Right lobe of liver (tissue), 6 donors: Measurements from ENCODE around the gene NT5C1A. TPM values are rescaled to one million over a fixed set of nuclear protein-coding genes. Genes with fewer than 3 reads are reported as not detected.
A peak's percentile ranks its signal among the peaks of the same experiment; 100 is the strongest.

Source experiments
- ATAC-seq, 4 donors: fragments of 200-7000 bp; cut with Tn5 transposase; one replicate each; pipeline ENCODE4 v1.9.1; 2020; ENCODE audit warnings: mild to moderate bottlenecking in 4 of 4, moderate library complexity in 4 of 4
- DNase-seq, 3 donors: peaks; one replicate each; pipeline ENCODE4 v3.0.0-alpha.2; 2020
- H3K27ac ChIP-seq, 3 donors: fragments of 200-600 bp; one replicate each; pipeline ENCODE4 v1.8.0; 2022
- H3K27me3 ChIP-seq, 2 donors: fragments of 200-600 bp; one replicate each; pipeline ENCODE4 v1.8.0; 2022
- H3K36me3 ChIP-seq, 4 donors: fragments of 200-600 bp; sonication (generic) in 1 of 4; one replicate each; pipeline versions ENCODE4 v1.5.1 to v1.8.0; 2017 to 2022; ENCODE audit warnings: control low read depth in 1 of 4
- H3K4me1 ChIP-seq, 4 donors: fragments of 200-600 bp; sonication (generic) in 1 of 4; one replicate each; pipeline versions ENCODE4 v1.5.1 to v1.8.0; 2017 to 2022; ENCODE audit warnings: control low read depth in 1 of 4
- H3K4me3 ChIP-seq, 3 donors: fragments of 200-600 bp; one replicate each; pipeline ENCODE4 v1.8.0; 2022
- H3K9me3 ChIP-seq, 4 donors: fragments of 200-600 bp; sonication (generic) in 1 of 4; one replicate each; pipeline versions ENCODE4 v1.5.1 to v1.8.0; 2017 to 2022; ENCODE audit warnings: control low read depth in 1 of 4
- POLR2A ChIP-seq: fragments of 450-650 bp; IDR thresholded peaks from one replicate; pipeline ENCODE4 v1.6.1; 2017; ENCODE audit warnings: antibody characterized with exemption, mild to moderate bottlenecking
- WGBS: methylation state at CpG from one replicate; pipeline ENCODE4 v1.1.6; 2018; ENCODE audit warnings: low coverage, low lambda C conversion rate; ENCODE audit not compliant: insufficient coverage; ENCODE audit errors: missing lambda C conversion rate; 5-methylcytosine and 5-hydroxymethylcytosine counted together
- intact Hi-C, 2 donors: fragments of 100-400 bp; cut with DNase I; formaldehyde crosslinking; loops; one replicate each; pipeline versions ENCODE4 v1.11.2 to v1.14.1; 2022
- total RNA-seq, 6 experiments: library from RNA; depleted of rRNA in 2 of 6; stranded (reverse); fragments of >200 nt in 2 of 6; fragmentation: NEBNext Ultra II Directional in 3 of 6; extraction: Animal tissue kit (Norgen Biotek cat#: 25700) in 3 of 6; gene quantifications; one replicate each; pipeline versions ENCODE4 v1.1.0 to v1.2.4, GENCODE V29; 2016 to 2023
- TF ChIP-seq, protein P1 (sequence below), 4 donors: fragments of 200-600 bp in 3 of 4; fragments of 450-650 bp in 1 of 4; IDR thresholded peaks; one replicate each; pipeline versions ENCODE4 v1.5.1 to v1.8.0; 2016 to 2022; ENCODE audit warnings: antibody characterized with exemption in 4 of 4, mild to moderate bottlenecking in 2 of 4
- donor health status: DM: no; HTN: yes; CAD: no.
- donor health status: DM: no; HTN: no; CAD: no.
- donor health status: DM: no; HTN: no; CAD: no.
- donor health status: DM: no; HTN: yes; CAD: no.
- donor health status: DM: no; HTN: yes; CAD: no.

The NT5C1A gene
- total RNA-seq, 6 experiments from 2014 or later = not detected

DNA sequence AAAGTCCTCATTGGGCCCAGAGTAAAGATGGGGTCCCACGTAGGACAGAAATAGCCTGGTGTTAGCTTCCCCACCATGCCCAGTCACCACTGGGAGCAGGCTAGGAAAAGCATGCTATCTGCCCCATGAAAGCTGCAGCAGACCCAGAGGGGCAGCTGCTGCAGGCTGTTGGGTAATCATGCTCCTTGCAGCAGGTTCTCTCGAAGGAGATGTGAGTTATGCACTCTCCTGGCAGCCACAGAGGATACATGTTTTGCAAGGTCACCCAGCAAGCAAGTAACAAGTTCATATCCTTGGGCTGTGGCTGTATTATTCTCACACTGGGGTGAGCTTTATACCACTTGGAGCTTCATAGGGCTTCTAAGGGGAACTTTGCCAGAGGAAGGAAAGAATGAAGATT lies 23.4 kb downstream of the NT5C1A start:
- no peak overlapping the region for H3K4me3 ChIP-seq
- TF ChIP-seq, protein P1, sequence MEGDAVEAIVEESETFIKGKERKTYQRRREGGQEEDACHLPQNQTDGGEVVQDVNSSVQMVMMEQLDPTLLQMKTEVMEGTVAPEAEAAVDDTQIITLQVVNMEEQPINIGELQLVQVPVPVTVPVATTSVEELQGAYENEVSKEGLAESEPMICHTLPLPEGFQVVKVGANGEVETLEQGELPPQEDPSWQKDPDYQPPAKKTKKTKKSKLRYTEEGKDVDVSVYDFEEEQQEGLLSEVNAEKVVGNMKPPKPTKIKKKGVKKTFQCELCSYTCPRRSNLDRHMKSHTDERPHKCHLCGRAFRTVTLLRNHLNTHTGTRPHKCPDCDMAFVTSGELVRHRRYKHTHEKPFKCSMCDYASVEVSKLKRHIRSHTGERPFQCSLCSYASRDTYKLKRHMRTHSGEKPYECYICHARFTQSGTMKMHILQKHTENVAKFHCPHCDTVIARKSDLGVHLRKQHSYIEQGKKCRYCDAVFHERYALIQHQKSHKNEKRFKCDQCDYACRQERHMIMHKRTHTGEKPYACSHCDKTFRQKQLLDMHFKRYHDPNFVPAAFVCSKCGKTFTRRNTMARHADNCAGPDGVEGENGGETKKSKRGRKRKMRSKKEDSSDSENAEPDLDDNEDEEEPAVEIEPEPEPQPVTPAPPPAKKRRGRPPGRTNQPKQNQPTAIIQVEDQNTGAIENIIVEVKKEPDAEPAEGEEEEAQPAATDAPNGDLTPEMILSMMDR (IDR thresholded peaks at IDR 0.05) = no peak
- TF ChIP-seq POLR2A = no peak
- H3K27ac ChIP-seq = no peak overlapping the region
- H3K4me1 ChIP-seq = no peaks in the 10 kb centered on the region
- no peak for ATAC-seq
- intact Hi-C loops = no loop called here
- WGBS = 60% methylated on average over 1 of the region's 2 CpGs
- no peaks in the 10 kb centered on the region for H3K27me3 ChIP-seq
- no peak for DNase-seq
- H3K36me3 ChIP-seq = no peaks in the 10 kb centered on the region
- H3K9me3 ChIP-seq = no peaks in the 10 kb centered on the region

DNA sequence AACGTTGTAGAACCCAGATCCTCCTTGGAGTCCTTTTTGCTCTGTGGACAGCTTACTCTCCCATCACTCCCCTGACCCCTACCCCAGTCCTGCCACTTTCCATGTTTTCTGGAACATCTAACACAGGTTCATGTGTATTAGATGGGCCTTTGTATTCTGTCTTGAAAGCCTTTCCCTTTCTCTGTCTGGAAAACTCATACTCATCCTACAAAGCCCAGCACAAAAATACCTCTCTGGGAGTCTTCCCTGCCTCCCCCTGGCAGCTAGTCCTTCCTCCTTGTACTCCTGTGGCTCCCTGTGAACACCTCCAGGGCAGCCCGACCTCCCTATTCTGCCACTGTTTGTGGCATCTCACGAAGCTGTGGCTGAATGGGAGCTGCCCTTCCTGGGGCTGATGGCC lies 24.7 kb downstream of the NT5C1A start:
- no peak for TF ChIP-seq POLR2A
- TF ChIP-seq, protein P1 (IDR thresholded peaks at IDR 0.05) = no peak
- Histone ChIP-seq H3K4me3 (no peak overlapping the region), H3K9me3 (no peaks in the 10 kb centered on the region), H3K4me1 (no peaks in the 10 kb centered on the region), H3K36me3 (no peaks in the 10 kb centered on the region), H3K27ac (no peak overlapping the region), H3K27me3 (no peaks in the 10 kb centered on the region)
- 39% methylated on average over 2 of the region's 3 CpGs for WGBS
- no peak for DNase-seq
- intact Hi-C loops = no loop called here
- ATAC-seq = no peak

DNA sequence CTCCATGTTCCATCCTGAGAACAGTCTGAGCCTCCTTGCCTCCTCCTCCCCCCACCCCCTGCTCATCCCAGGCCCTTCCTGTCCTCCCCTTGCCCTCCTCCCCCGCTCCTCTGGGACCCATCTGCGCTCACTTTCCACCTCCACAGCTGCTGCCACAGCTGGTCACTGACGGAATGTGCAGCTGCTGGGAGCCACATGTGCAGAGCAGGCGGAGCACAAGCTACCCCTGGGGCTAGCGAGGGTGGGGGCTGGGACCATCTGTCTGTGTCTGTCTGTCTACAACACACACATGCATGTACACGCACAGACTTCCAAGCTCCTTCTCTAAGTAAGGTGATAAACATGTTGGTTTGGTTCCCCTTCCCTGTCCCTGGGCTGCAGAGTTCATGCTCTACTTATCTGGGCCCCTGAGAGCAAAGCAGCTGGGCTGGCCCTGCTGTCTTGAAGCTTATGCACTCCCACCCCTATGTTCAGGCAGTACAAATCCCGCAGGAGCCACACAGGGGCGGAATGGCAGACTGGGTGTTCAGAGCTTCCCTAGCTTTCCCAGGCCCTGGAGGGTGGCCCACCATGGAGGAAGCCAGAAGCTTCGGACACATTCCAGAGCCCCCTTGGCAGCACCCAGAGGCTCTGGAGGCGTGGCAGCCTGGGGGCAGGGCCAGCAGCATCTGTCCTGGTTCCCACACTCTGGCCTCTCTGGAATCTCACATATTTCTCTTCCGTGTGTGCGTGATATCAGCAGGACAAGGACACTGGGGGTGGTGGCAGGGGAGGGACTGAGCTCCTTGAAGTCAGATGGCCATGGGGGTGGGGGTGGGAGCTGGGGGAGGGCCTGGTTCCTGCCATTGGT lies 25.4 kb downstream of the NT5C1A start:
- 73% methylated on average over 9 of the region's 12 CpGs for WGBS
- Histone ChIP-seq H3K27me3 (no peaks in the 10 kb centered on the region), H3K4me3 (no peak overlapping the region), H3K4me1 (no peaks in the 10 kb centered on the region), H3K27ac (no peak overlapping the region), H3K9me3 (no peaks in the 10 kb centered on the region), H3K36me3 (no peaks in the 10 kb centered on the region)
- TF ChIP-seq POLR2A = no peak
- TF ChIP-seq, protein P1 (IDR thresholded peaks at IDR 0.05) = no peak
- DNase-seq (peak in 1 of 3 donors; percentile 28), ATAC-seq (peak in 3 of 4 donors; percentile 27 to 45 (median 41))
- intact Hi-C loops = no loop called here

DNA sequence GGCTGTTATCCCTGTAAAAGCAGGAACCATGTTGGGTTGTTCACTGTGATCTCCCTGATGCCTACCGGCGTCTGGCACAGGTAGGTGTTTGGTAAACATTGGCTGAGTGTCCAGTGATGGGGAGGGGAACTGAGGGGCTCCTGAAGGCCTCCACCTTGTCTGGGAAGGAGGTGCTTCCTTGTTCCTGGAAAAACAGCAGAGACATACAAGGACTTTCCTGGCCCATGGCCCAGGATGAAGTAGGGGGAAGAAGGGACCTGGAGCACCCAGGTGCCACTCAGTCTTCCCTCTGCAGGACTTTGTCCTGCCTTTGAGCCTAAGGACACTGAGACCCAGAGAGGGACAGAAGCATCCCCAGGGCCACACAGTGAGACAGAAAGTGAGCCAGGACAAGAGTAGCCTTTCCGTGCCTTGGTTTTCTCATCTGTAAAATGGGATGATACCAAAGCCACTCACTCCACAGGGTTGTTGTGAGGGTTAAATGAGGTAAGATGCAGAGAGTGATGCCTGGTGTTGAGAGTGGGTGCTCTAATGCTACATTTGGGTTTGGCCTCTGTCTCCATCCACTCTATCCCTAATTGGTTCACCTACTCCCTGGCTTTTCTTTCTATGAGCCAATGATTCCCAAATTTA lies 26.4 kb downstream of the NT5C1A start:
- WGBS = 70% methylated on average over 3 of the region's 3 CpGs
- Histone ChIP-seq H3K4me1 (no peaks in the 10 kb centered on the region), H3K4me3 (no peak overlapping the region), H3K27ac (no peak overlapping the region), H3K27me3 (no peaks in the 10 kb centered on the region), H3K9me3 (no peaks in the 10 kb centered on the region), H3K36me3 (no peaks in the 10 kb centered on the region)
- DNase-seq (no peak), ATAC-seq (no peak)
- TF ChIP-seq POLR2A = no peak
- TF ChIP-seq, protein P1 (IDR thresholded peaks at IDR 0.05) = no peak
- intact Hi-C loops = no loop called here
